GM10248 (cell line): Measurements from ENCODE around the gene NR2F1-AS1.

Experiments used
- CTCF ChIA-PET: fragments of 300-600 bp; sonication (Branson Sonifier 250); formaldehyde crosslinking; extraction: SDS; loops from one replicate; lab custom pipeline; 2021; ENCODE audit warnings: antibody characterized with exemption; lab: Yijun Ruan, JAX
- POLR2A ChIA-PET: fragments of 350-650 bp; sonication (Branson Sonifier 250); formaldehyde crosslinking; extraction: SDS; loops from one replicate; lab custom pipeline; 2020; ENCODE audit warnings: antibody characterized with exemption; lab: Yijun Ruan, JAX
- DNase-seq: peaks from one replicate; pipeline ENCODE4 v3.0.0; 2012; ENCODE audit errors: extremely low spot score
- CTCF ChIP-seq: IDR thresholded peaks from 2 replicates; pipeline ENCODE4 v1.5.1; 2012; ENCODE audit warnings: mild to moderate bottlenecking, low read depth; ENCODE audit errors: extremely low read depth, missing control alignments, control extremely low read depth

NR2F1-AS1 gene

GRCh38 chr5:93503598-93504067 is 77.4 kb downstream of the NR2F1-AS1 start:
- ChIA-PET POLR2A (no interaction called here), CTCF (interaction anchor here (1.4 kb wide), 1 partner anchor 11 kb away, joined by 4 read pairs; no protein-coding TSS in a partner anchor)
- DNase-seq = no peak
- TF ChIP-seq CTCF = no peak

- no peak for DNase-seq
- ChIA-PET POLR2A (no interaction called here), CTCF (interaction anchor here (1.0 kb wide), 1 partner anchor 15 kb away, joined by 3 read pairs; no protein-coding TSS in a partner anchor)
- no peak for TF ChIP-seq CTCF
Measured at GRCh38 chr5:93497096-93497495, 83.9 kb downstream of the NR2F1-AS1 start.

GRCh38 chr5:93479982-93480509 is 101.0 kb downstream of the NR2F1-AS1 start:
- POLR2A ChIA-PET = no interaction called here
- no peak for DNase-seq
- CTCF ChIA-PET = no interaction called here
- TF ChIP-seq CTCF = no peak

- no peak for TF ChIP-seq CTCF
- CTCF ChIA-PET = no interaction called here
Measured at GRCh38 chr5:93477816-93478215, 103.2 kb downstream of the NR2F1-AS1 start.

GRCh38 chr5:93476251-93476742 is 104.7 kb downstream of the NR2F1-AS1 start:
- DNase-seq = no peak
- ChIA-PET POLR2A (no interaction called here), CTCF (no interaction called here)
- no peak for TF ChIP-seq CTCF

More at GRCh38 chr5:93477816-93478215, 103.2 kb downstream of the NR2F1-AS1 start:
- DNase-seq = no peak
- POLR2A ChIA-PET = no interaction called here

- no peak for DNase-seq
Measured at GRCh38 chr5:93462916-93463315, 118.1 kb downstream of the NR2F1-AS1 start.

More at GRCh38 chr5:93462916-93463315, 118.1 kb downstream of the NR2F1-AS1 start:
- no peak for TF ChIP-seq CTCF
- POLR2A ChIA-PET = no interaction called here
- CTCF ChIA-PET = no interaction called here
